SK-N-SH treated with all-trans-retinoic acid at 6 μM for 48 hours (cell line): ENCODE results near the gene DENND1A.

ENCODE experiments used
- ATAC-seq: fragments of 200-7000 bp; cut with Tn5 transposase; 3 replicates; pipeline ENCODE4 v1.9.1; 2020; ENCODE audit warnings: mild to moderate bottlenecking, moderate library complexity
- ARNTL ChIP-seq: fragments of 450-650 bp; formaldehyde crosslinking; IDR thresholded peaks from 2 replicates; pipeline ENCODE4 v1.5.0; 2020; ENCODE audit warnings: low read depth, mild to moderate bottlenecking, moderate library complexity, borderline replicate concordance
- BACH2 ChIP-seq: fragments of 250-450 bp; sonication (Bioruptor Pico); IDR thresholded peaks from 2 replicates; pipeline ENCODE4 v1.9.0; 2021; ENCODE audit warnings: mild to moderate bottlenecking, borderline replicate concordance
- CSDC2 ChIP-seq: fragments of 250-450 bp; sonication (Bioruptor Pico); IDR thresholded peaks from 2 replicates; pipeline ENCODE4 v1.5.0; 2020; ENCODE audit warnings: mild to moderate bottlenecking, moderate library complexity
- CSRNP3 ChIP-seq: fragments of 250-450 bp; sonication (Bioruptor Pico); IDR thresholded peaks from 2 replicates; pipeline ENCODE4 v1.5.1; 2021; ENCODE audit warnings: mild to moderate bottlenecking, moderate library complexity
- ESRRG ChIP-seq: fragments of 250-450 bp; sonication (Bioruptor Pico); IDR thresholded peaks from 2 replicates; pipeline ENCODE4 v1.6.1; 2021; ENCODE audit warnings: mild to moderate bottlenecking
- GLIS3 ChIP-seq: fragments of 250-450 bp; sonication (Bioruptor Pico); IDR thresholded peaks from 2 replicates; pipeline ENCODE4 v1.5.0; 2020; ENCODE audit warnings: mild to moderate bottlenecking, moderate library complexity
- ISL1 ChIP-seq: fragments of 250-450 bp; sonication (Bioruptor Pico); IDR thresholded peaks from 2 replicates; pipeline ENCODE4 v2.1.2; 2022; ENCODE audit warnings: mild to moderate bottlenecking, moderate library complexity
- OSR1 ChIP-seq: fragments of 250-450 bp; sonication (Bioruptor Pico); IDR thresholded peaks from 2 replicates; pipeline ENCODE4 v1.8.0; 2022; ENCODE audit warnings: moderate library complexity, mild to moderate bottlenecking, inconsistent platforms
- POU6F1 ChIP-seq: fragments of 250-450 bp; sonication (Bioruptor Pico); IDR thresholded peaks from 2 replicates; pipeline ENCODE4 v1.8.0; 2021; ENCODE audit warnings: low read depth, mild to moderate bottlenecking, moderate library complexity, borderline replicate concordance
- RARB ChIP-seq: fragments of 250-450 bp; sonication (Bioruptor Pico); IDR thresholded peaks from 2 replicates; pipeline ENCODE4 v1.8.0; 2021; ENCODE audit warnings: mild to moderate bottlenecking, moderate library complexity
- SNAI2 ChIP-seq: fragments of 250-450 bp; sonication (Bioruptor Pico); IDR thresholded peaks from 2 replicates; pipeline ENCODE4 v1.5.0; 2020; ENCODE audit warnings: mild to moderate bottlenecking, moderate library complexity
- TCF4 ChIP-seq: fragments of 250-450 bp; sonication (Bioruptor Pico); IDR thresholded peaks from 2 replicates; pipeline ENCODE4 v1.8.0; 2021; ENCODE audit warnings: mild to moderate bottlenecking, moderate library complexity, borderline replicate concordance
- TOX ChIP-seq: fragments of 250-450 bp; sonication (Bioruptor Pico); IDR thresholded peaks from 2 replicates; pipeline ENCODE4 v1.8.0; 2021; ENCODE audit warnings: mild to moderate bottlenecking, moderate library complexity, borderline replicate concordance
- TSHZ2 ChIP-seq: fragments of 250-450 bp; sonication (Bioruptor Pico); IDR thresholded peaks from 2 replicates; pipeline ENCODE4 v1.5.0; 2020; ENCODE audit warnings: mild to moderate bottlenecking, moderate library complexity
- ZFP3 ChIP-seq: fragments of 250-450 bp; sonication (Bioruptor Pico); IDR thresholded peaks from 2 replicates; pipeline ENCODE4 v1.5.0; 2020; ENCODE audit warnings: mild to moderate bottlenecking, moderate library complexity
- ZFP30 ChIP-seq: fragments of 450-650 bp; formaldehyde crosslinking; IDR thresholded peaks from 2 replicates; pipeline ENCODE4 v1.5.0; 2022; ENCODE audit warnings: mild to moderate bottlenecking, moderate library complexity
- ZNF565 ChIP-seq: fragments of 450-650 bp; formaldehyde crosslinking; conservative IDR thresholded peaks from 2 replicates; pipeline ENCODE4 v1.5.0; 2020; ENCODE audit warnings: low read depth, mild to moderate bottlenecking, moderate library complexity
- ZNF70 ChIP-seq: fragments of 450-650 bp; formaldehyde crosslinking; IDR thresholded peaks from 2 replicates; pipeline ENCODE4 v1.5.0; 2020; ENCODE audit warnings: mild to moderate bottlenecking, moderate library complexity
- ZNF8 ChIP-seq: fragments of 450-650 bp; formaldehyde crosslinking; IDR thresholded peaks from 2 replicates; pipeline ENCODE4 v1.5.0; 2020; ENCODE audit warnings: mild to moderate bottlenecking, moderate library complexity
- TF ChIP-seq, protein P1 (sequence below): fragments of 250-450 bp; sonication (Bioruptor Pico); IDR thresholded peaks from 2 replicates; pipeline ENCODE4 v1.8.0; 2020; ENCODE audit warnings: mild to moderate bottlenecking, moderate library complexity, borderline replicate concordance
- TF ChIP-seq, protein P2 (sequence below): fragments of 250-450 bp; sonication (Bioruptor Pico); IDR thresholded peaks from 2 replicates; pipeline ENCODE4 v1.5.1; 2020; ENCODE audit warnings: low read depth, mild to moderate bottlenecking, moderate library complexity

DENND1A gene

DNA sequence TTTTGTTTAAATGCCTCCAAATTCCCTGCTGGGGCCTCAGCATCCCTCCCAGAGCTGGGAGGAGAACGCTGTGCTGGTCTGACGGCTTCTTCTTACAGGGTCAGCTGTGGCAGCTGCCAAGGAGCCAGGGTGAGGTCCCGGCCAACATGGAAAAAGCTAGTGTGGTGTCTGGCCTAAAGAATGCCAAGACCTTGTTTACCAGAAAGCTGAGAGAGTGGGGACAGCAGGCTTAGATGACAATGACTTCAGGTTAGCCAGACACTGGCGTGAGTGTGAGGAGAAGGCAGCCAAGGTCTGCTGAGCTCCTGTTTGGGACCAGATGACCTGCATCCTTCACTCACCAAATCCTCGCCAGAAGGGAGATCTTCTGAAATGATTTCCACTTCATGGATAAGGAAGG lies 461.4 kb downstream of the DENND1A start:
- ATAC-seq, result no peak

DNA sequence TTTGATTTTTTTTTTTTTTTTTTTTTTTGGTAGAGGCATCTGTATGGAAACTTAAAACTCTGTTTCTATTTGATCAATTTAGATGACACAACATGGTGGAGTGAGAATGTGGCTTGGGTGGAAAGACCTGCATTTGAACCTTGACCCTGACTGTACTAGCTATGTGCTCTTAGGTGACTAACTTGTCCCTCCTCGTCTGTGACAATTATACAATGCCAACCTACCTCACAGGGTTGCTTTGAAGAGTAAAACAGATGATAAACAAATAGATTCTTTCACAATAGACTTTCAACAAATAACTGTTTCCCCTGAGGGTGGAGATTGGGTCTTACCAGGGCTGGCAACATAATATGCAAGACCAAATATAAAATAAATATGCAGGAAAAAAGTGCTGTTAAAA lies 464.6 kb downstream of the DENND1A start:
- no peak for TF ChIP-seq ZNF565 (CRISPR knock-in tag)
- TF ChIP-seq TOX, result no peak
- no peak for ATAC-seq

More for the DNA sequence above, 461.4 kb downstream of the DENND1A start:
- TF ChIP-seq TOX (no peak), SNAI2 (CRISPR knock-in tag) (no peak), ZNF70 (CRISPR knock-in tag) (no peak), TCF4 (no peak), ZNF565 (CRISPR knock-in tag) (no peak), ARNTL (CRISPR knock-in tag) (no peak), ZFP3 (CRISPR knock-in tag) (no peak), POU6F1 (CRISPR knock-in tag) (no peak), ZFP30 (CRISPR knock-in tag) (no peak), ISL1 (CRISPR knock-in tag) (no peak), CSRNP3 (CRISPR knock-in tag) (no peak), CSDC2 (CRISPR knock-in tag) (no peak), OSR1 (CRISPR knock-in tag) (no peak), BACH2 (CRISPR knock-in tag) (no peak)
- TF ChIP-seq, protein P1, sequence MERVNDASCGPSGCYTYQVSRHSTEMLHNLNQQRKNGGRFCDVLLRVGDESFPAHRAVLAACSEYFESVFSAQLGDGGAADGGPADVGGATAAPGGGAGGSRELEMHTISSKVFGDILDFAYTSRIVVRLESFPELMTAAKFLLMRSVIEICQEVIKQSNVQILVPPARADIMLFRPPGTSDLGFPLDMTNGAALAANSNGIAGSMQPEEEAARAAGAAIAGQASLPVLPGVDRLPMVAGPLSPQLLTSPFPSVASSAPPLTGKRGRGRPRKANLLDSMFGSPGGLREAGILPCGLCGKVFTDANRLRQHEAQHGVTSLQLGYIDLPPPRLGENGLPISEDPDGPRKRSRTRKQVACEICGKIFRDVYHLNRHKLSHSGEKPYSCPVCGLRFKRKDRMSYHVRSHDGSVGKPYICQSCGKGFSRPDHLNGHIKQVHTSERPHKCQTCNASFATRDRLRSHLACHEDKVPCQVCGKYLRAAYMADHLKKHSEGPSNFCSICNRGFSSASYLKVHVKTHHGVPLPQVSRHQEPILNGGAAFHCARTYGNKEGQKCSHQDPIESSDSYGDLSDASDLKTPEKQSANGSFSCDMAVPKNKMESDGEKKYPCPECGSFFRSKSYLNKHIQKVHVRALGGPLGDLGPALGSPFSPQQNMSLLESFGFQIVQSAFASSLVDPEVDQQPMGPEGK (CRISPR knock-in tag), result no peak
- TF ChIP-seq, protein P2, sequence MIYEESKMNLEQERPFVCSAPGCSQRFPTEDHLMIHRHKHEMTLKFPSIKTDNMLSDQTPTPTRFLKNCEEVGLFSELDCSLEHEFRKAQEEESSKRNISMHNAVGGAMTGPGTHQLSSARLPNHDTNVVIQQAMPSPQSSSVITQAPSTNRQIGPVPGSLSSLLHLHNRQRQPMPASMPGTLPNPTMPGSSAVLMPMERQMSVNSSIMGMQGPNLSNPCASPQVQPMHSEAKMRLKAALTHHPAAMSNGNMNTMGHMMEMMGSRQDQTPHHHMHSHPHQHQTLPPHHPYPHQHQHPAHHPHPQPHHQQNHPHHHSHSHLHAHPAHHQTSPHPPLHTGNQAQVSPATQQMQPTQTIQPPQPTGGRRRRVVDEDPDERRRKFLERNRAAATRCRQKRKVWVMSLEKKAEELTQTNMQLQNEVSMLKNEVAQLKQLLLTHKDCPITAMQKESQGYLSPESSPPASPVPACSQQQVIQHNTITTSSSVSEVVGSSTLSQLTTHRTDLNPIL (CRISPR knock-in tag), result no peak

DNA sequence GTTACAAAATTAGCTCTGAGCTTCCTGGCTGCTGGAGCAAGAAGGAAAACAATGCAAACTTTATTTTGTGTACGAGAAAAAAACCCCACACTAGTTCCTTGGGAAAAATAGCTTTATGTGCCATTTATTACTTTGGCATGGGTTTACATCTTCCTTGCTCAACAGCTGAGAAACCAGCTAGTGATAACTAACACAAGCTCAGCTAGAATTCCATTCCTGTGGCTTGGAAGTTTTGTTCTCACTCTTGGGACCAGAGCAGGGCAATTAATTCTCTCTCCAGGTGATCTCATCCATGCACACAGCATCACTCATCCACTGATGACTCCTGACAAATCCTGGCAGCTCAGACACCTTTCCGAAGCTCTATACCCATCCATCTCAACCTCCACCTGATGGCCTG lies 469.8 kb downstream of the DENND1A start:
- no peak for TF ChIP-seq OSR1 (CRISPR knock-in tag)
- no peak for TF ChIP-seq TSHZ2 (CRISPR knock-in tag)
- TF ChIP-seq ZNF8 (CRISPR knock-in tag), result no peak
- TF ChIP-seq TOX, result no peak
- no peak for TF ChIP-seq BACH2 (CRISPR knock-in tag)
- no peak for TF ChIP-seq ZNF70 (CRISPR knock-in tag)
- no peak for TF ChIP-seq ARNTL (CRISPR knock-in tag)
- TF ChIP-seq ESRRG (CRISPR knock-in tag), result no peak
- no peak for TF ChIP-seq TCF4
- no peak for TF ChIP-seq RARB (CRISPR knock-in tag)
- TF ChIP-seq GLIS3 (CRISPR knock-in tag), result no peak
- TF ChIP-seq SNAI2 (CRISPR knock-in tag), result no peak
- TF ChIP-seq, all 23 proteins: peak for 0
- ATAC-seq, result no peak
